BLaER1 (cell line): ENCODE data around the gene EFNA1.
"Not testable (repeated sequence)": the region's sequence is repeated elsewhere in the genome, so short reads cannot be mapped to it uniquely, and the experiment has no call there.

Experiments used
- H3K27ac ChIP-seq: shearing (Covaris generic); formaldehyde crosslinking; 2 replicates; pipeline ENCODE4 v1.8.1; 2022
- H3K27me3 ChIP-seq: shearing (Covaris generic); formaldehyde crosslinking; 2 replicates; pipeline ENCODE4 v1.8.1; 2022
- H3K36me3 ChIP-seq: shearing (Covaris generic); formaldehyde crosslinking; 2 replicates; pipeline ENCODE4 v1.8.1; 2022
- H3K4me1 ChIP-seq: shearing (Covaris generic); formaldehyde crosslinking; 2 replicates; pipeline ENCODE4 v1.8.1; 2022
- H3K4me2 ChIP-seq: shearing (Covaris generic); formaldehyde crosslinking; 2 replicates; pipeline ENCODE4 v1.8.1; 2022
- H3K4me3 ChIP-seq: shearing (Covaris generic); formaldehyde crosslinking; 2 replicates; pipeline ENCODE4 v1.8.1; 2022
- H3K9ac ChIP-seq: shearing (Covaris generic); formaldehyde crosslinking; 2 replicates; pipeline ENCODE4 v1.8.1; 2022
- H3K9me3 ChIP-seq: shearing (Covaris generic); formaldehyde crosslinking; 2 replicates; pipeline ENCODE4 v1.8.1; 2022
- H4K20me1 ChIP-seq: shearing (Covaris generic); formaldehyde crosslinking; 2 replicates; pipeline ENCODE4 v1.8.1; 2022
- Cebpa-rat ChIP-seq: shearing (Covaris generic); IDR thresholded peaks from 2 replicates; pipeline ENCODE4 v1.8.1; 2022

EFNA1 gene

GRCh38 chr1:155166471-155167165 lies 38.9 kb downstream of the EFNA1 start:
- no peaks in the 10 kb centered on the region for H4K20me1 ChIP-seq
- peaks cover 40% of the 10 kb centered on the region for H3K4me1 ChIP-seq
- TF ChIP-seq Cebpa-rat = no peak
- peaks cover 32% of the 10 kb centered on the region for H3K36me3 ChIP-seq
- H3K4me3 ChIP-seq = peak overlapping the region; percentile 57
- peak overlapping the region; percentile 84 for H3K9ac ChIP-seq
- no peaks in the 10 kb centered on the region for H3K27me3 ChIP-seq
- H3K27ac ChIP-seq = peak overlapping the region; percentile 98
- peaks cover 8% of the 10 kb centered on the region; the same call in 1 of the 2 replicates for H3K9me3 ChIP-seq
- H3K4me2 ChIP-seq = peak overlapping the region; percentile 81

GRCh38 chr1:155167166-155168104 lies 39.8 kb downstream of the EFNA1 start:
- TF ChIP-seq Cebpa-rat = no peak
- Histone ChIP-seq H3K4me1 (peaks cover 48% of the 10 kb centered on the region), H3K27ac (peak overlapping the region; percentile 98), H3K27me3 (no peaks in the 10 kb centered on the region), H3K4me3 (peak overlapping the region; percentile 58), H3K4me2 (peak overlapping the region; percentile 81), H3K36me3 (peaks cover 32% of the 10 kb centered on the region), H3K9ac (peak overlapping the region; percentile 84; the same call in 1 of the 2 replicates), H4K20me1 (no peaks in the 10 kb centered on the region), H3K9me3 (peaks cover 8% of the 10 kb centered on the region; the same call in 1 of the 2 replicates)

GRCh38 chr1:155168105-155168445 lies 40.4 kb downstream of the EFNA1 start:
- H3K4me2 ChIP-seq = peak overlapping the region; percentile 81
- H3K9ac ChIP-seq, H3K27ac ChIP-seq, H3K27me3 ChIP-seq, H3K9me3 ChIP-seq, H3K4me3 ChIP-seq, H4K20me1 ChIP-seq: not testable (repeated sequence)
- peaks cover 49% of the 10 kb centered on the region for H3K4me1 ChIP-seq
- H3K36me3 ChIP-seq = peaks cover 32% of the 10 kb centered on the region

- Histone ChIP-seq H3K9me3 (peaks cover 8% of the 10 kb centered on the region; the same call in 1 of the 2 replicates), H3K4me3 (no peak overlapping the region), H4K20me1 (no peaks in the 10 kb centered on the region), H3K36me3 (peaks cover 32% of the 10 kb centered on the region), H3K27me3 (no peaks in the 10 kb centered on the region), H3K4me1 (peaks cover 53% of the 10 kb centered on the region), H3K9ac (no peak overlapping the region), H3K4me2 (peak overlapping the region; percentile 81; the same call in 1 of the 2 replicates), H3K27ac (no peak overlapping the region)
- no peak for TF ChIP-seq Cebpa-rat
Observed at GRCh38 chr1:155168456-155169210, 41.0 kb downstream of the EFNA1 start.

GRCh38 chr1:155169541-155169940 lies 41.9 kb downstream of the EFNA1 start:
- H3K4me1 ChIP-seq = peaks cover 53% of the 10 kb centered on the region
- no peak for TF ChIP-seq Cebpa-rat

GRCh38 chr1:155170101-155170785 lies 42.6 kb downstream of the EFNA1 start:
- H3K4me1 ChIP-seq = peaks cover 54% of the 10 kb centered on the region
- no peak overlapping the region for H3K4me2 ChIP-seq
- peaks cover 32% of the 10 kb centered on the region for H3K36me3 ChIP-seq
- no peaks in the 10 kb centered on the region for H4K20me1 ChIP-seq
- no peak for TF ChIP-seq Cebpa-rat
- H3K4me3 ChIP-seq = no peak overlapping the region
- H3K27me3 ChIP-seq = no peaks in the 10 kb centered on the region
- H3K27ac ChIP-seq = no peak overlapping the region
- no peaks in the 10 kb centered on the region for H3K9me3 ChIP-seq
- H3K9ac ChIP-seq = peak overlapping the region; percentile 18; the same call in 1 of the 2 replicates

More at GRCh38 chr1:155169541-155169940, 41.9 kb downstream of the EFNA1 start:
- Histone ChIP-seq H3K36me3 (peaks cover 32% of the 10 kb centered on the region), H4K20me1 (no peaks in the 10 kb centered on the region), H3K4me3 (no peak overlapping the region), H3K4me2 (no peak overlapping the region), H3K9me3 (peaks cover 5% of the 10 kb centered on the region; the same call in 1 of the 2 replicates), H3K27me3 (no peaks in the 10 kb centered on the region), H3K9ac (no peak overlapping the region), H3K27ac (no peak overlapping the region)

GRCh38 chr1:155170806-155171205 lies 43.1 kb downstream of the EFNA1 start:
- H4K20me1 ChIP-seq = 0 out of 2 replicates have a peak, but pooled peaks cover under 1% of the 10 kb centered on the region
- peaks cover 54% of the 10 kb centered on the region for H3K4me1 ChIP-seq
- no peak for TF ChIP-seq Cebpa-rat
- peaks cover 32% of the 10 kb centered on the region for H3K36me3 ChIP-seq
- peak overlapping the region; percentile 18 for H3K9ac ChIP-seq
- no peak overlapping the region for H3K4me3 ChIP-seq
- H3K27me3 ChIP-seq = no peaks in the 10 kb centered on the region
- no peak overlapping the region for H3K4me2 ChIP-seq
- no peaks in the 10 kb centered on the region for H3K9me3 ChIP-seq
- H3K27ac ChIP-seq = no peak overlapping the region

- Histone ChIP-seq H4K20me1 (peaks cover 7% of the 10 kb centered on the region; the same call in 1 of the 2 replicates), H3K9me3 (no peaks in the 10 kb centered on the region), H3K4me3 (peak overlapping the region; percentile 84), H3K4me2 (peak overlapping the region; percentile 99), H3K27ac (peak overlapping the region; percentile 92), H3K36me3 (peaks cover 36% of the 10 kb centered on the region), H3K9ac (peak overlapping the region; percentile 90), H3K27me3 (no peaks in the 10 kb centered on the region), H3K4me1 (peaks cover 56% of the 10 kb centered on the region)
- no peak for TF ChIP-seq Cebpa-rat
Observed at GRCh38 chr1:155171836-155172731, 44.4 kb downstream of the EFNA1 start.
